HG02852 (cell line): Measurements from ENCODE around the gene ZNF415.

Source experiments
- ATAC-seq: cut with Tn5 transposase; IDR thresholded peaks from one replicate; pipeline ENCODE4 v1.9.1; 2021; ENCODE audit warnings: mild to moderate bottlenecking, moderate library complexity; ENCODE audit not compliant: unreplicated experiment

The ZNF415 gene

DNA sequence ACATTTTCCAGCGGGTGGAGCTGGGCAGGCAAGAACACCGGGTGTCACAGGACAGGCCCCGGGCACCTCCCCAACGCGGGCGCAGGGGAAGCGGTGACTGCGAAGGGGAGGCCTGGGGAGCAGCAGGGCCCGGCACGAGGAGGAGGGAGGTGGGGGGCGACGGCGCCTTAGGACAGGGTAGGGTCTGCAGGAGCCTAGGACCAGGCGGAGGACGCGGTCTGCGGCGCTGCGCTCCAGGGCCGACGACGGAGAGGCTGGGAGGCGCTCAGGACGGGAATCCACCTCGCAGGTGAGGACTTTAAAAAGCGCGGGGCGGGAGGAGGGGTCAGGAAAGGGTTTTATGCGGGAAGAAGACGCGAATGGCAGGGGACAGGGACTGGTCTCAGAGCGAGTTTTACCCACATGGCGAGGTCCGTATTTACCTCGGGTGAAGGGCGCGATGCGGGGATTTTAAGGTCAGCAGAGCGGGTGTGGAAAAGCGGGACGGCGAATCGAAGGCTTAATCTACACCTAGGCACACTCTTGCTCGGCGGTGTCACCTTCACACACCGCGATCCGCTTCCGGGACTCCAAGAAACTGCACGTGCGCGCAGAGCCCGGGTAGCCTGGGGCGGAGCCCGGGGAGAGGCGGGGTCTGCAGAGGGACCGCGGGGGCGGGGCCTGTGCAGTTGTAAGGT lies 74.7 kb downstream of the ZNF415 start:
- no peak for ATAC-seq
